ENCODE data around the gene PAPLN.

PAPLN gene

GRCh38 chr14:73232984-73233383 lies 4.3 kb upstream of the PAPLN start:
- DNase-seq = no peak

- no peak for DNase-seq
These were observed 3.7 kb upstream of the PAPLN start for GRCh38 chr14:73233564-73233963.

- no peak for DNase-seq
These were observed 3.3 kb upstream of the PAPLN start for GRCh38 chr14:73234029-73234428.

GRCh38 chr14:73234586-73235394 lies 2.5 kb upstream of the PAPLN start:
- DNase-seq = no peak

- peak; percentile 50 to 71 for DNase-seq
These were observed 1.7 kb upstream of the PAPLN start for GRCh38 chr14:73235531-73236155.

GRCh38 chr14:73236157-73236556 lies 1.1 kb upstream of the PAPLN start:
- no peak for DNase-seq

- no peak for DNase-seq
These were observed 521 bp upstream of the PAPLN start for GRCh38 chr14:73236752-73237218.

GRCh38 chr14:73237786-73238423 lies 599 bp downstream of the PAPLN start:
- DNase-seq = no peak

GRCh38 chr14:73238424-73238852 lies 1.1 kb downstream of the PAPLN start:
- DNase-seq = no peak

GRCh38 chr14:73238941-73239340 lies 1.6 kb downstream of the PAPLN start:
- DNase-seq = no peak

GRCh38 chr14:73239393-73240241 lies 2.3 kb downstream of the PAPLN start:
- no peak for DNase-seq

- no peak for DNase-seq
These were observed 3.6 kb downstream of the PAPLN start for GRCh38 chr14:73240816-73241480.

- no peak for DNase-seq
These were observed 4.3 kb downstream of the PAPLN start for GRCh38 chr14:73241481-73242165.

- no peak for DNase-seq
These were observed 5.1 kb downstream of the PAPLN start for GRCh38 chr14:73242357-73242901.

GRCh38 chr14:73243341-73243740 lies 6.0 kb downstream of the PAPLN start:
- no peak for DNase-seq

- DNase-seq = no peak
These were observed 6.4 kb downstream of the PAPLN start for GRCh38 chr14:73243748-73244147.

GRCh38 chr14:73244541-73245290 lies 7.4 kb downstream of the PAPLN start:
- no peak for DNase-seq

GRCh38 chr14:73245480-73246325 lies 8.4 kb downstream of the PAPLN start:
- no peak for DNase-seq

- DNase-seq = no peak
These were observed 9.3 kb downstream of the PAPLN start for GRCh38 chr14:73246387-73247150.
